GM18870 (cell line): Measurements from ENCODE around the gene NPW.
"Not testable (repeated sequence)": the region's sequence is repeated elsewhere in the genome, so short reads cannot be mapped to it uniquely, and the experiment has no call there.

Experiments used
- ATAC-seq: cut with Tn5 transposase; IDR thresholded peaks from one replicate; pipeline ENCODE4 v1.9.1; 2021; ENCODE audit warnings: moderate library complexity; ENCODE audit not compliant: unreplicated experiment

Gene NPW

DNA sequence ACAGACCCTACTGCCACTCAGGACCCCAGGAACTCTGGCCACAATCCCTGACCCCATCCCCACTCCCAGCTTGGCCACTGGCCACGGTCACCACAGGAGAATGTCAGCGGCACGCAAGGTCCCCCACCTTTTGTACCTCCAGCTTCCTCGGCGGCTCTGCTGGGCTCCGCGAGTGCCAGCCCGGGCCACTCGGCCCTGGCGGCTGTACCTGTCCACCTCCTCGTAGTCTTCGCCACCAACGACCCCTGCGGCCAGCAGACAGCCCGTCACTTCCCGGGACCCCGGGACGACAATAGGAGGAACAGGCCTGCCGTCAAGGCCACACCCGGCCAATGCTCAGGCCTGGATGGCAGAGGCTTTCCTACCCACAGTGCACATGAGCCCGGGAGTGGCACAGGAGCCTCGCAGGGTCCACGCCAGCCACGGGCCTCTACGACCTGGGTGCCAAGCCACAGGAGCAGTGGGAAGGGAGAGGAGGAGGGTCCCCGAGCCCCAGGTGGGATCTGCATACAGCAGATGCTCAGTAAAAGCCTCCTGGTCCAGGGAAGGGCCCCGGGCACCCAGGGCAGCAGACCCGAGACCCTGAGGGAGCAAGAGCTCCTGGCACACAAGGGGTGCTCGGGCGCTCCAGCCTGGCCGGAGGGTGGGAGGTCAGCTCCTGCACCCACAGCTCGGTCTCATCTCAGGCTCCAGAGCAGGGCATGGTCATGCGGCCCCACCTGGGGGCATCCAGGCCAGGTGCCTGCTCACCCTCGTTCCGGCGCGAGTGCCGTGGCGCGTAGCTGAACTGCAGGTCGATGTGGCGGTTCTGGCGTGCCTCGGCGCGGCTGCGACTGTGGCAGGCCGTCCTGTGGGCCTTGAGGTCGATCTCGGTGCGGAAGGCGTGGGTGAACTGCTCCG lies 17.9 kb upstream of the NPW start:
- ATAC-seq: no peak

DNA sequence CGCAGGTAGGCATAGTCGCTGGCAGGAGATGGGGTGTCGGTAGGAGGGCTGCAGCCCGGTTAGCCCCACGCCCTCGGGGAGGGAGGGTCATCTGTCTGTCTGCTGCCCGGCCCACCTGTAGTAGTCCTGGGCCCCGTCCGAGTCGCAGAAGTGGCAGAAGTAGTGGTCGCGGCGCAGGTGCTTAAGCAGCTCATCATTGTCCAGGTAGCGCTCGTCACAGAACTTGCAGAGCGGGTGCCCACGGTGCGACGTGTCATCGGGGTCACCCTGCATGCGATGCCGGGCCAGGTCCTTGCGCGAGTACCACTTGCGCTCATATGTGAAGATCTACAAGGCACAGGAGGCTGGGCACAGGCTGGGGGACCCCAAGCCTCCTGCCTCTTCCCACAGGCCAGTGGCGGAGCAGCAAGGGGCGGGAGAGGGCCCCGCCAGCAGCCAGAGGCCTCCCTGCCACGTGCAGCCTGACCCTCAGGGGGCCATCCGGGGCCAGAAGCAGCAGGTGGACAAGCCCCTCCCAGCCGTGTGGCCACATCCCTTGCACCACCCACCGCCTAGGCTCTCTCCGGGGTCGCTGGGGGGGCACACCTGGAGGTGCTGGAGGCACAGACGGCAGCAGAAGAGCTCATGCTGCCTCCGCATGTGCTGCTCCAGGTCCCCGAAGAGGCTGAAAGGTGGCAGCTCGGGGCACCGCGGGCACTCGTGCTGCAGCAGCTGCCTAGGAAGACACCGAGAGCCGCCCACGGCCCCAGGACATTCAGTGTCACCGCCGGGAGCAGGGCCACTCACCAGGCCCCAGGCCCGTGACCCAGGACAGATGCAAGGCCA lies 17.0 kb upstream of the NPW start:
- no peak for ATAC-seq

- no peak for ATAC-seq
Measured at GRCh38 chr16:2003231-2003826, 16.3 kb upstream of the NPW start.

DNA sequence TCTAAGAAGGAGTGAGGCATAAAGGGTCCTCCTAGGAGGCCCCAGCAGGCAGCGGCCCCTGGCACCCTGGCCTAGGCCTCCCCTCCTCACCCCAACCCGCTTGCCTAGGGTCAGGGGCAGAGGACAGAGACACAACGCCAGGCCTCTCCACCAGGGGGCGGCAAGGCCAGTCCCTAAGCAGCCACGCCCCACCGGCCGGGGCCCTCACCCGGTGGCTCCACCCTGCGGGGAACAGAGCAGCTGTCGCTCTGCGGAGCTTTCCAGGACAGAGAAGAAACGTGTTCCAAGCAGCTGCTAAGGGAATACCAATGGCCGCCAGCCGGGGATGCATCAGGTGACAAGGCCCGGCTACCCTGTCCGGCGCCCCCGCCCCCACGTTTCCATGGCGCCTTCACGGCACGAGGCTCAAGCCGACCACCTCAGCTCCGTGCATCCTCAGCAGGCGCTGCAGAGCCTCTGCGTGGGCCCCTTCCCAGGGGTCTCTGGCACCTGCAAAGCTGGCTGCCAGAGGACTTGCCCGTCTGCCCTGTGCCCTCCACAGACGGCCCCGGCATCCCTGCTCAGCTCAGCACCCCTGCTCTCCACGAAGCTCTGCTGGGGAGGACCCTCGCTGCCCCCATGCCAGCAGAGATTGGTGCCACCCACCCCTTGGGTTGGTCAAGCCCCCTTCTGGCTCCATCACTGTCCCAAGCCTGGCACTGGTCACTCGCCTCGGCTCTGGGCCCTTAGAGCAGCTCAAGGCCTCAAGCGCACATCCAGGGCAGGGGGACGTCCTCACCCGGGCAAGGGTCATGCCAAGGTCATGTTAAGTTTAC lies 15.6 kb upstream of the NPW start:
- ATAC-seq: no peak

- ATAC-seq: no peak
Measured at GRCh38 chr16:2004795-2005517, 14.6 kb upstream of the NPW start.

DNA sequence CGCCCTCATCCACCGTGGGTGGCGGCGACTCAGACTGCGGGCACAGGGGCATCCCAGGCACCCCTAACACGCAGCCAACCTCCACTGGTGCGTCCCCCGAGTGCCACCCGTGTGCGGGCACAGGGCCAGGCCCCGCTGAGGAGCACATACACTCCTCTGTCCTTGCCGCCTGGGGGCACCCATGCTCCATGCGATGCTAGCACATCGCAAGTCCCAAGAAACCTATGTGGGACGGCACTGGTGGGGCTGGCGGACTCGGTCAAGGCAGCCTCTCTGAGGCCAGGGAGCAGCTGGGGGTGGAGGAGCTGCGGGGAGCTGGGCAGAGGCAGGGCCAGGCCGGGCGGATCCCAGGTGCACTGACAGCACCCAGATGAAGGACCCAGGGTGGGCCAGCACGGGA lies 13.9 kb upstream of the NPW start:
- ATAC-seq: no peak

GRCh38 chr16:2006317-2006716 lies 13.3 kb upstream of the NPW start:
- ATAC-seq: no peak

DNA sequence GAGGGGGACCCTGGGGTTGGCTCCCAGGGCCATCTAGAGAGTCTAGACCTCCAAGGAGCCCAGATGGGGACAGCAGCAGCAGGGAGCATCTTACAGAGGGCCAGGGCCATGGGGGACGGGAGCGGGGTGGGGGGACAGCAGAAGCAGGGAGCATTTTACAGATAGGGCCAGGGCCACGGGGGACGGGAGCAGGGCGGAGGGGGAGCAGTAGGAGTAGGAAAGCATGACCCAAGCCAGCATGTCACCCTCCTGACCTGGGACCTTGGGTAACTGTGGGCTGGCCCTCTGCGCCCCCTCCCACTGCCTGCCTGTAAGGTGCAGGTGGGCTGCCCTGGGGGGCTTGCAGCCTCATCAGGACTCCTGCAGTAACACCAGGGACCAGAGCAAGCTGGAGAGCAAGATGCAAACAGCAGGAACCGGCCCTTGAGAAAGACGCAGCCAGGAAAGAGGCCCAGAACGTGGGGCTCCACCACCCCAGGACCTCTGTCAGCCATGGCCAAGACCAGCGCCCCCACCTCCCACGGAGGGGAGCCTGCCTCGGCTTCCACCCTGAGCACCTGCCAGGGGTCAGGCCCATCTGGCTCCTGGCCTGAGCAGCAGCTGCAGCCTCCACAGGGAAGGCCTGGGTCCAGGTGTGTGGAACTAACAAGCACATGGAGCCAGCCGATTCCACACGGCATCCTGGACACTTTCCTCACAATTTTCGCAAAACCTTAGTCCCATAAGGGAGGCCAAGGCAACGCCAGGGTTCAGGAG lies 12.3 kb upstream of the NPW start:
- no peak for ATAC-seq

DNA sequence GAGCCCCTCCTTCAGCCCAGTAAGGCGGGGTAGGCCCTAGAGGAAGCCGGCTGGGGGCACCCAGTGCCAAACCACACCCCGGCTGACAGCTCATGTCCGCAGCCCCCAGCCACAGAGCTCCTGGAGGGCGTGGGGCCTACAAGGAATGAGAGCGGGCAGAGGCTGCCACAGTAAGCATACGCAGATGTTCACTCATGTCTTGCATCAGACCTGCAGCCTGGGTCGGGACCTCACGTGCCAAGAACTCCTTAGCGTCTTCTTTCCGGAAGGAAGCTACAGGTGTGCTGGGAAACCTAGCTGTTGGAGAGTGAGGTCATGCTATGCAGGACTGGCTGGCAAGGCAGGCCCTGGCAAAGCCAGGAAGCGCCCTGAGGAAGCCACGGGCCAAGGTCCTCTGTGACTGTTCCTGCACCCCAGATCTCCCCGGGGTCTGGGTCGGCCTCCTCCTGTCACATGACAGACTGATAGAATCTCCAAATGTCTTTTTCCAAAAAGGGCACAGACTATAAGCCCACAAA lies 11.5 kb upstream of the NPW start:
- ATAC-seq: no peak

GRCh38 chr16:2008631-2009163 lies 10.9 kb upstream of the NPW start:
- ATAC-seq: no peak

- ATAC-seq: no peak
Measured at GRCh38 chr16:2009164-2009711, 10.3 kb upstream of the NPW start.

DNA sequence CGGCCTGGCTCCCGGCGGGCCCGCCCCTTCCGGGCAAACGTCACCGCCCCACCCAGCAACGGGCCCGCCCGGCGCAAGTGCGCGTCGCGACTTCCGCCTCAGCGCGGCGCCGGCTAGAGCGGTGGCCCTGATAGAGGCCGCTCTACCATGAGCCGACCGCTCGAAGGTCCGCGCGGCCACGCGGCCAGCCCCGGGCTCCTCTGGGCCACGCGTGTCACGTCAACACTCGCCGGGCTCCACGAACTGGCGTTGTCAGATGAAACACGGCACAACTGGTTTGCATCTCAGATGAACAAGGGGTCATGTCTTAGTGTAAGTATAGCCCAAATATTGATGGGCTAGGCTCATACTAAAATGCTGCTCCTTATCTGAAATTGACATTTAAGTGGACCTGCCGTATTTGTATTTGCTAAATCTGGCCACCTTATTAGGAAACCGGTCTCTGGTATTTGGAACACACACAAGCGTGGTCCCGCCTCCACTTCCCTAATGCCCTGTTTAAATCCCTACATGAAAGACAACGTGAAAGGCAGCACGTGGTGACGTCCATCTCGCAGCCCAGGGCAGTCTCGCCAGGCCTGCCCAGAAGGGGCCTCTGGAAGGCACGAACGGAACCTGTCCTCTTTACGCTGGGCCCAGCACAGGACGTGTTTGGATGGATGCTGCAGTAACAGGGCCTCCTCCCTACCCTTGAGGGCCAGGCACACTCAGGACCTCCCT lies 9.6 kb upstream of the NPW start, which contains the start of gene ZNF598:
ZNF598 (minus strand) TSS at position 31 of the 720 bp plus-strand sequence.
- no peak for ATAC-seq

GRCh38 chr16:2011726-2012125 lies 7.9 kb upstream of the NPW start:
- not testable (repeated sequence) for ATAC-seq

DNA sequence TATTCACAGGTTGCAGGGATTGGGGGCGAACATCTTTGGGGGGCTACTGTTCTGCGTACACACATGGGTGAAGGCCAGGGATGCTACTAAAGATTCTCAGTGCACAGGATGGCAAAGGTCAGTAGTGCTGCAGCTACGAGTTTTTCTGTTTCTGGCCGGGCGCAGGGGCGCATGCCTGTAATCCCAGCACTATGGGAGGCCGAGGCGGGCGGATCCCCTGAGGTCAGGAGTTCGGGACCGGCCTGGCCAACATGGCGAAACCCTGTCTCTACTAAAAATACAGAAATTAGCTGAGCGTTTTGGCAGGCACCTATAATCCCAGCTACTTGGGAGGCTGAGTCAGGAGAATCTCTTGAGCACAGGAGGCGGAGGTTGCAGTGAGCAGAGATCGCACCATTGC lies 6.1 kb upstream of the NPW start:
- ATAC-seq: no peak

DNA sequence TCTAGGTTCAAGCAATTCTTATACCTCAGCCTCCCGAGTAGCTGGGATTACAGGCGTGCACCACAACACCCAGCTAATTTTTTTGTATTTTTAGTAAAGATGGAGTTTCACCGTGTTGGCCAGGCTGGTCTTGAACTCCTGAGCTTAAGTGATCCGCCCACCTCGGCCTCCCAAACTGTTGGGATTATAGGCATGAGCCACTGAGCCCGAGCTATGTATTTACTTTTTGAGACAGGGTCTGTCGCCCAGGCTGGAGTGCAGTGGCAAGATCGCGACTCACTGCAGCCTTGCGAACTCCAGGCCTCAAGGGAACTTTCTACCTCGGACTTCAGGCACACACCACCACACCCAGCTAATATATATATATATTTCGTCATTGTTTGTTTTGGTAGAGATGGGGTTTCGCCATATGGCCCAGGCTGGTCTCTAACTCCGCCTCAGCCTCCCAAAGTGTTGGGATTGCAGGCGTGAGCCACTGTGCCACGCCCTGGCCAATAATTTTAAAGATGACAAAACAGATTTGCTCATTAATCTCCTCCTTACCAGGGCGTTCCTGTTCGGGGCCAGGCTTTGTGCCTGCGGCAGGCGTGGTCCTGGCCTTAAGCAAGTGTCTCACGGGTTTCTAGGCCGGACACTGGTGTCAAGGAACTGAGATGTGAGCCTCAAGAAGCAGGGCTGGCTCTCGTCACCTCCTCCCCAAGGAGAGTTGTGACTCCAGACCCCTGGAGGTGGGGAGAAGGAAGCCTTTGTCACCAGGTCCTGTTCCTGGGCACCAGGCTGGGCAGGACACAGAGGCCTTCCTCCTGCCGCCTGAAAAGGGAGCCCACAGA lies 4.3 kb upstream of the NPW start:
- ATAC-seq: no peak

DNA sequence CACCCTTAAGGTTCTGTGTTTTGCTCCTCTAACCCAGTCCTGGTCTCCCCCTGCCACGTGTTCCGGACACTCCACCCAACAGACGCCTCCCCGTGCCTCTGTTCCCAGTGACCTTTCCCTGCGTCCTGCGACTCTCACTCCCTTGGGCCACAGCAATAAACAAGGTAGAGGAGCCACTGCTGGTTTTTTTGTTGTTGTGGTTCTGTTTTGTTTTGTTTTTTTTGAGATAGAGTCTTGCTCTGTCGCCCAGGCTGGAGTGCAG lies 3.7 kb upstream of the NPW start:
- no peak for ATAC-seq

DNA sequence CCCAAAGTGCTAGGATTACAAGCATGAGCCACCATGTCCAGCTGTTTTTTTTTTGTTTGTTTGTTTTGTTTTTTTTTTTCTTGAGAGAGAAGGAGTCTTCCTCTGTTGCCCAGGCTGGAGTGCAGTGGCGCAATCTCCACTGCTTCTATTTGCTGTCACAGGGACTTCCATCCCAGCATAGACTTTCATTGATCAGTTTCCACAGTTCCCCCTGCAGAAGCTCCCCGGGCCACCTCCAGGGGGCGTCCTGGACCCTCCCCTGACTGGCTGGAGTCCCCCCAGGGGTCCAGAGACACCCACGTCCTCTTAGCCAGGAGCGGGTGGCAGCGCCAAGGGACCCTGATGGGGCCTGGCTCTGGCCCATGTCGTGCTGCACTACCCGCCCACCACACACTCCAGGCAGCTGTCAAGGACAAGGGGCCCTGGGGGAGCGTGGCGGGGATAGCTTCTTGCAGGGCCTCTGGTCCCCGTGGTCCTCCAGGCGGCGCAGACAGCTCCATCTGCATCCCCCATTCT lies 3.1 kb upstream of the NPW start:
- ATAC-seq: no peak
